BLaER1 treated with 17β-estradiol and CSF1 and Interleukin-3, amounts not matched to agents 10 nM and 100 nM (cell line): ENCODE measurements around the gene MOV10L1.
"Not testable (repeated sequence)": the region's sequence is repeated elsewhere in the genome, so short reads cannot be mapped to it uniquely, and the experiment has no call there.

Experiments
- H3K27ac ChIP-seq, 11 experiments: shearing (Covaris generic); formaldehyde crosslinking; 2 replicates each; pipeline ENCODE4 v1.8.1; 2022
- H3K27me3 ChIP-seq, 11 experiments: shearing (Covaris generic); formaldehyde crosslinking; 2 replicates each; pipeline ENCODE4 v1.8.1; 2022
- H3K36me3 ChIP-seq, 11 experiments: shearing (Covaris generic); formaldehyde crosslinking; 2 replicates each; pipeline ENCODE4 v1.8.1; 2022
- H3K4me1 ChIP-seq, 10 experiments: shearing (Covaris generic); formaldehyde crosslinking; 2 replicates each; pipeline ENCODE4 v1.8.1; 2022
- H3K4me2 ChIP-seq, 11 experiments: shearing (Covaris generic); formaldehyde crosslinking; 2 replicates each; pipeline ENCODE4 v1.8.1; 2022
- H3K4me3 ChIP-seq, 10 experiments: shearing (Covaris generic); formaldehyde crosslinking; 2 replicates each; pipeline ENCODE4 v1.8.1; 2022
- H3K9ac ChIP-seq, 11 experiments: shearing (Covaris generic); formaldehyde crosslinking; 2 replicates each; pipeline ENCODE4 v1.8.1; 2022
- H3K9me3 ChIP-seq, 11 experiments: shearing (Covaris generic); formaldehyde crosslinking; replicated peaks in 1 of 11; 2 replicates each; pipeline ENCODE4 v1.8.1; 2022
- H4K20me1 ChIP-seq, 11 experiments: shearing (Covaris generic); formaldehyde crosslinking; 2 replicates each; pipeline ENCODE4 v1.8.1; 2022
- Cebpa-rat ChIP-seq, 11 experiments: shearing (Covaris generic); IDR thresholded peaks; 2 replicates each; pipeline ENCODE4 v1.8.1; 2022

Gene MOV10L1

DNA sequence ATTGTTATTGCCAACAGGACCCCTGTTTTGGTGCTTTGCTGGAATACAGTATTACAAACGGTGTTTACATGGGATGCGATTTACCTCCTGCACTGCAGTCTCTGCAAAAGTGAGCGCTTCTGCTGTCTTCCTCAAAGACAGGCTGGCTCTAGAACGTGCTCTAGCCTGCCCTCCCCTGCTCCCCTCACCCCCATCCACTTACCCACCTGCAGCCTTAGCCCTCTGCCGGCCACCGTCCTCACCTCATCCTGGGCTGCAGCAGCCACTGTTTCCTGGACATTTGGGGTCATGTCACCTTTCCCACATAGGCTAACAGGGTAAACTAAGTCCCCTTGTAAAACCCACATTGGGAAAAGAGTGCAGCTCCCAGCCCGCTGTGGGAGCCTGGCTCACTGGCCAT lies 71.1 kb downstream of the MOV10L1 start:
- peaks cover 0 to 5% (median 0%) of the 10 kb centered on the region in 11 experiments; a peak in 7 of 22 replicates for H3K9me3 ChIP-seq
- no peak overlapping the region for H3K4me2 ChIP-seq
- TF ChIP-seq Cebpa-rat (IDR thresholded peaks at IDR 0.05): no peak
- peaks cover 0 to 17% (median 13%) of the 10 kb centered on the region in 10 experiments; a peak in 13 of 20 replicates for H3K4me1 ChIP-seq
- peaks cover 0 to 4% (median 0%) of the 10 kb centered on the region in 11 experiments; a peak in 2 of 22 replicates for H4K20me1 ChIP-seq
- no peaks in the 10 kb centered on the region for H3K27me3 ChIP-seq
- H3K36me3 ChIP-seq: no peaks in the 10 kb centered on the region
- H3K9ac ChIP-seq: no peak overlapping the region
- H3K27ac ChIP-seq: no peak overlapping the region
- no peak overlapping the region for H3K4me3 ChIP-seq

DNA sequence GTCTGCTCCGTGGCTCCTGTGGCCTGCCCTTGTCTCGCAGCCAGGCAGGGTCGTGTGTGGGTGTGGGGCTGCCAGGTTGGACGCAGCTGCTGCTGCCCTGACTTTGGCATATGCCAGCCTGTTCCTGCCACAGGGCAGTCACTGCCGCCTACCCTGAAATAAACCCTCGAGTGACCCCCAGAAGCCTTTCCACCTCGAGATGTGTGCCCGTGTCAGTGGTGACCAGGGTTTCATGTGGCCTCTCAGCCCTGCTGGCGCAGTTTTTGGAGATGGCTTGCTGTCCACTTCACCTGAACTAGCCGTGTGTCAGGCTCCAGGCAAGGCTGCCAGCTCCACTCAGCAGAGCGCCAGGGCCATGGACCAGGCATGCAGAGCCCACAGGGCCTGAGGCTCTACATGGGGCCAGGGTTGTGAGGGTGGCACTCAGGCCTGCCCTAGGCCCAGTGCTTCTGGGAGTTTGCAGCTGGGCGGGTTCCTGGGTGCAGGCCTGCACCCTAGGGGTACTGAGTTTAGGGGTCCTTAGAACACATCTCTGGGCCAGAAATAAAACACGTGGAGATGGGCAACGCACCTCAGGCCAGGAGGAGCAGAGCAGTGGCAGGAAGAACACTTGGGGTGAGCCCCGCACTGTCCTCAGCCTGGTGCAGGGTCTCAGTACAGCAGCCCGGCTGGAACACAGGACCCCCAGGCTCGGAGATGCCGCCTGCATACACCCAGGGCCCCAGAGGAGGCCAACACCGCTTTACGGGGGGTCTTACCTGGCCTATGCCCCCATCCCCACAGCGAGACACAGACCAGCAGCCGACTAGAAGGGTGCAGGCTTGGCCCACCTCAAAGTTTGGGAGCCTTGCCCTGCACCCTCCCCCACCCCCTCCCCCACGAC lies 71.9 kb downstream of the MOV10L1 start:
- H3K4me2 ChIP-seq: peak overlapping the region in 5 of 11 experiments; percentile 38 to 60 (median 53); a peak in 7 of 22 replicates
- no peak for TF ChIP-seq Cebpa-rat (IDR thresholded peaks at IDR 0.05)

DNA sequence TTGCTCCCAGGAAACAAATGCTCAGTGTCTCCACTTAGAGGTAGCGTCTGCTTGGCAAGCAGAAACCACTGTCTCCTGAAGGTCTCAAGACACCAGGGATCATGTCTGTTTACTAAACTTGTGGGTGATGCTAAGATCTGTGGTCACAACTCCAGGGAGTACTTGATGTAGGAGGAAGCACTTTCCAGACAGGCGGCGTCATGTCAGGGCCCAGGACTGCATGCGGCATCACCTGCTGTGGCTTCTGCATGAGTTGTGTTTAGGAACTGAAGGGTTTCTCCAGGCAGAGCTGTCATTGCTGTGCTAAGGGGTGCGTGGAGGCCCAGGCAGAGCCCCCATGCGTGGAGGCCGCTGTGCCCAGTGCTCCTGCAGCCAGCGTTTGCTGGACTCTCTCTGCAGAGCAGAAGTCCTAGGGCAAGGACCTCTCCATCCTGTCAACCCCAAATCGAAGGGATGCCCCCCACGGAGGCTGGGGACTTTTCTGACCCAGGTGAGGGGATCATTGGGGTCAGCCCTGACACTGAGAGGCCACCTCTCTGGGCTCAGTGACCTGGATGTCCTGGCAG lies 72.7 kb downstream of the MOV10L1 start:
- Histone ChIP-seq H3K27ac (no peak overlapping the region), H3K27me3 (peaks cover 0 to 6% (median 2%) of the 10 kb centered on the region in 11 experiments; a peak in 12 of 22 replicates), H3K9me3 (peaks cover 0 to 13% (median 0%) of the 10 kb centered on the region in 11 experiments; a peak in 11 of 22 replicates), H3K4me2 (peak overlapping the region in 8 of 11 experiments; percentile 17 to 60 (median 39); a peak in 13 of 22 replicates), H3K9ac (no peak overlapping the region; a peak in 1 of 22 replicates), H3K36me3 (no peaks in the 10 kb centered on the region), H4K20me1 (peaks cover 0 to 4% (median 0%) of the 10 kb centered on the region in 11 experiments; a peak in 2 of 22 replicates), H3K4me1 (peaks cover 0 to 17% (median 13%) of the 10 kb centered on the region in 10 experiments; a peak in 13 of 20 replicates), H3K4me3 (no peak overlapping the region)
- no peak for TF ChIP-seq Cebpa-rat (IDR thresholded peaks at IDR 0.05)

More for the DNA sequence above, 71.9 kb downstream of the MOV10L1 start:
- no peak overlapping the region for H3K27ac ChIP-seq
- peaks cover 0 to 4% (median 0%) of the 10 kb centered on the region in 11 experiments; a peak in 2 of 22 replicates for H4K20me1 ChIP-seq
- no peak overlapping the region for H3K4me3 ChIP-seq
- H3K9me3 ChIP-seq: peaks cover 0 to 13% (median 0%) of the 10 kb centered on the region in 11 experiments; a peak in 11 of 22 replicates
- no peak overlapping the region for H3K9ac ChIP-seq
- H3K27me3 ChIP-seq: peaks cover 0 to under 1% (median 0%) of the 10 kb centered on the region in 11 experiments; a peak in 1 of 22 replicates
- no peaks in the 10 kb centered on the region for H3K36me3 ChIP-seq
- peaks cover 0 to 17% (median 13%) of the 10 kb centered on the region in 10 experiments; a peak in 13 of 20 replicates for H3K4me1 ChIP-seq

DNA sequence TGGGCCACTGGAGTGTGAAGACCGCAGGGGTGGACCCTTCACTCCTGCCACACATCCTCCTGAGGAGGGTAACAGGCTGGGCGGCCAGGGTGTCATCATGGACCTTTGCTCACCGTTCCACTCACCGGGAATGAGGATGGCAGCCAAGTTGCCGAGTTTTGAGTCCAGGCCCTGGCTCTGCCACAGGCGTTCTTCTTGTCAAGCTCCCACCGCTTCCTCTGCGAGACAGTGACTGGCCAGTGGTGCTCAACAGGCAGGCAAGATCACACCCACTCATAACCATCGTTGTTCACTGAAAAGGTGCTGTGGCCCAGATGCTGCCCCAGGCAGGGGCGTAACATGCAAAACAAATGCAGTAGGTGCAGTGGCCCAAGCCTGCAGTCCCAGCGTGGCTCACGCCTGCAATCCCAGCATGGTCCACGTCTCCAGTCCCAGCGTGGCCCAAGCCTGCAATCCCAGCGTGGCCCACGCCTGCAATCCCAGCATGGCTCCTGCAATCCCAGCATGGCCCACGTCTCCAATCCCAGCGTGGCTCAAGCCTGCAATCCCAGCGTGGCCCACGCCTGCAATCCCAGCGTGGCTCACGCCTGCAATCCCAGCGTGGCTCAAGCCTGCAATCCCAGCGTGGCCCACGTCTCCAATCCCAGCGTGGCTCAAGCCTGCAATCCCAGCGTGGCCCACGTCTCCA lies 75.8 kb downstream of the MOV10L1 start:
- Histone ChIP-seq H3K27ac (no peak overlapping the region), H3K27me3 (peaks cover 18 to 37% (median 31%) of the 10 kb centered on the region in 11 experiments), H3K4me3 (no peak overlapping the region), H4K20me1 (peaks cover 0 to 4% (median 0%) of the 10 kb centered on the region in 11 experiments; a peak in 2 of 22 replicates), H3K9ac (no peak overlapping the region), H3K4me1 (peaks cover 0 to 20% (median 13%) of the 10 kb centered on the region in 10 experiments; a peak in 14 of 20 replicates), H3K4me2 (no peak overlapping the region), H3K36me3 (no peaks in the 10 kb centered on the region), H3K9me3 (peaks cover 0 to 13% (median 0%) of the 10 kb centered on the region in 11 experiments; a peak in 11 of 22 replicates)
- no peak for TF ChIP-seq Cebpa-rat (IDR thresholded peaks at IDR 0.05)

DNA sequence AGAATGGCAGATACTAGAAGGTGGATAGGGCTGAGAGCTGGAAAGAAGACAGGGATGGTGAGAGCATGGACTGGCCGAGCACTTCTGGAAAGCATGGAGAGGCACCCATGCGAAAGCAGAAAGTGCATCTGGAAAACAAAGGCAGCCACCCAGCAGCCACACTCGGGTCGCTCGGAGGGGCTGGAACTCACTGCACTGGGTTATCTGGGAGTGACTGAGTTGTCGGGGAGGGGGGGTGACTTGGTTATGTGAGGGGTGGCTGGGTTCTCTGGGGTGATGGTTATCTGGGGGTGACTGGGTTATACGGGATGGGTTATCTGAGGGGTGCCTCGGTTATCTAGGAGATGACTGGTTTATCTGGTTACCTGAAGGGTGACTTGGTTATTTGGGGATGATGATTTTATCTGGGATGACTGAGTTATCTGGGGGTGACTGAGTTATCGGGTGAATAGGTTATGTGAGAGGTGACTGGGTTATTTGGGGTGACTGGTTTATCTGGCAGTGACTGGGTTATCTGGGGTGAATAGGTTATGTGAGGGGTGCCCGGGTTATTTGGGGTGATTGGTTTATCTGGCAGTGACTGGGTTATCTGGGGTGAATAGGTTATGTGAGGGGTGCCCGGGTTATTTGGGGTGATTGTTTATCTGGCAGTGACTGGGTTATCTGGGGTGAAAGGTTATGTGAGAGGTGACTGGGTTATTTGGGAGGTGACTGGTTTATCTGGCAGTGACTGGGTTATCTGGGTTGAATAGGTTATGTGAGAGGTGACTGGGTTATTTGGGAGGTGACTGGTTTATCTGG lies 78.1 kb downstream of the MOV10L1 start:
- H3K27ac ChIP-seq: no peak overlapping the region
- peaks cover 9 to 30% (median 20%) of the 10 kb centered on the region in 10 experiments for H3K4me1 ChIP-seq
- H3K4me2 ChIP-seq: no peak overlapping the region
- no peak overlapping the region for H3K4me3 ChIP-seq
- H3K9me3 ChIP-seq: peaks cover 0 to 13% (median 0%) of the 10 kb centered on the region in 11 experiments; a peak in 11 of 22 replicates
- no peak overlapping the region for H3K9ac ChIP-seq
- H4K20me1 ChIP-seq: peaks cover 0 to 18% (median 0%) of the 10 kb centered on the region in 11 experiments; a peak in 6 of 22 replicates
- TF ChIP-seq Cebpa-rat (IDR thresholded peaks at IDR 0.05): no peak
- no peaks in the 10 kb centered on the region for H3K36me3 ChIP-seq
- H3K27me3 ChIP-seq: peaks cover 35 to 57% (median 51%) of the 10 kb centered on the region in 11 experiments

DNA sequence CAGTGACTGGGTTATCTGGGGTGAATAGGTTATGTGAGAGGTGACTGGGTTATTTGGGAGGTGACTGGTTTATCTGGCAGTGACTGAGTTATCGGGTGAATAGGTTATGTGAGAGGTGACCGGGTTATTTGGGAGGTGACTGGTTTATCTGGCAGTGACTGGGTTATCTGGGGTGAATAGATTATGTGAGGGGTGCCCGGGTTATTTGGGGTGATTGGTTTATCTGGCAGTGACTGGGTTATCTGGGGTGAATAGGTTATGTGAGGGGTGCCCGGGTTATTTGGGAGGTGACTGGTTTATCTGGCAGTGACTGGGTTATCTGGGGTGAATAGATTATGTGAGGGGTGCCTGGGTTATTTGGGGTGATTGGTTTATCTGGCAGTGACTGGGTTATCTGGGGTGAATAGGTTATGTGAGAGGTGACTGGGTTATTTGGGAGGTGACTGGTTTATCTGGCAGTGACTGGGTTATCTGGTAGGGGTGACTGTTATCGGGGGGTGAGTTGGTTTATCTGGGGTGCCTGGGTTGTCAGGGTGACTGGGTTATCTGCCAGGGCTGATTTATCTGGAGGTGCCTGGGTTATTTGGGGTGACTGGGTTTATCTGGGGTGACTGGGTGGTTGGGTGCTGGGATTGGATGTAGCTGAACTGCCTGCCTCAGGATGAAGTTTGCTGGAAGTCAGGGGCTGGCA lies 78.8 kb downstream of the MOV10L1 start:
- H3K9me3 ChIP-seq: peaks cover 0 to 13% (median 0%) of the 10 kb centered on the region in 11 experiments; a peak in 11 of 22 replicates
- not testable (repeated sequence) for H3K36me3 ChIP-seq, H3K9ac ChIP-seq, H3K27ac ChIP-seq, H3K4me3 ChIP-seq
- H4K20me1 ChIP-seq: peaks cover 0 to 23% (median 4%) of the 10 kb centered on the region in 11 experiments; a peak in 11 of 22 replicates
- H3K4me2 ChIP-seq: 0 out of 22 replicates have a peak overlapping the region, but pooled peaks of 1 of the 11 experiments have one; percentile 57
- H3K27me3 ChIP-seq: peaks cover 35 to 57% (median 51%) of the 10 kb centered on the region in 11 experiments
- peaks cover 16 to 33% (median 25%) of the 10 kb centered on the region in 10 experiments for H3K4me1 ChIP-seq

DNA sequence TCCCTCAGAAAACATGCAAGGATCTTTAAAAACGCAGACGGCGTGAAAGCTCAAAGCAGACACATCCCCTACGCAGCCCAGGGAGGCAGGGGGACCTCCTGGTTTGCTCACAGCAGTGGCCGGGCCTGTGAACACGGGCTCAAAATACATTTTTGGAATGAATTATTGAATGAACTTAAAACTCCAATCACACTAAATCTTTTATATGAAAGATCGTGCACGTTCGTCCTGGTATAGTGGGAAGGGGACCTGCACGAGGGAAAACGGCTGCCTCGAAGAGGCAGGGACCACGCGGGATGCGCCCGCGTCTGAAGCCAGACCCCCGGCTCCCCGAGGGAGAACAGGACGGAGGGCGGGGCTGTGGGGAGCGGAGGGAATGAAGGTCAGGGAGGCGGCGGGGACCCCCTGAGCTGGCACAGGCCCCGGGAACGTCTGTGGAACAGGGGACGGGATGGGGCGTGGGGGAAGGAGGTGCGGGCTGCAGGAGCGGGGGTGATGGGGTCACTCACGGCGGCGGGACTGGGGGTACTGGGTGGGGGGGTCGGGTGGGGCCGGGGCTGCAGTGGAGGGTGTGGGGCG lies 79.5 kb downstream of the MOV10L1 start:
- peaks cover 0 to 13% (median 0%) of the 10 kb centered on the region in 11 experiments; a peak in 11 of 22 replicates for H3K9me3 ChIP-seq

More for the DNA sequence above, 79.5 kb downstream of the MOV10L1 start:
- peaks cover 35 to 57% (median 51%) of the 10 kb centered on the region in 11 experiments for H3K27me3 ChIP-seq
- peaks cover 0 to 29% (median 10%) of the 10 kb centered on the region in 11 experiments; a peak in 12 of 22 replicates for H4K20me1 ChIP-seq
- peak overlapping the region; percentile 61 to 87 (median 70); a peak in 15 of 22 replicates for H3K4me2 ChIP-seq
- TF ChIP-seq Cebpa-rat (IDR thresholded peaks at IDR 0.05): no peak
- H3K9ac ChIP-seq: peak overlapping the region in 7 of 11 experiments; percentile 49 to 73 (median 63); a peak in 5 of 22 replicates
- H3K27ac ChIP-seq: peak overlapping the region in 4 of 11 experiments; percentile 36 to 58 (median 53); a peak in 2 of 22 replicates
- no peaks in the 10 kb centered on the region for H3K36me3 ChIP-seq
- H3K4me3 ChIP-seq: peak overlapping the region; percentile 47 to 74 (median 60); a peak in 16 of 20 replicates
- peaks cover 19 to 39% (median 31%) of the 10 kb centered on the region in 10 experiments for H3K4me1 ChIP-seq
